SKM-1 treated with dmso at 0.1 percent for 144 hours (cell line): ENCODE results near the gene TP53BP1.
"Not testable (repeated sequence)": the region's sequence is repeated elsewhere in the genome, so short reads cannot be mapped to it uniquely, and the experiment has no call there.

Experiments used
- DNase-seq: peaks from one replicate; lab custom pipeline; 2025; ENCODE audit not compliant: unreplicated experiment; lab: John Stamatoyannopoulos, UW

Gene TP53BP1

GRCh38 chr15:43433165-43433564 is 59.8 kb downstream of the TP53BP1 start:
- no peak for DNase-seq

GRCh38 chr15:43429687-43430086 is 63.3 kb downstream of the TP53BP1 start:
- no peak for DNase-seq

GRCh38 chr15:43423793-43424192 is 69.2 kb downstream of the TP53BP1 start:
- no peak for DNase-seq

GRCh38 chr15:43420876-43421275 is 72.1 kb downstream of the TP53BP1 start:
- no peak for DNase-seq

GRCh38 chr15:43420435-43420834 is 72.5 kb downstream of the TP53BP1 start:
- DNase-seq = no peak

GRCh38 chr15:43414196-43414595 is 78.8 kb downstream of the TP53BP1 start:
- DNase-seq = no peak

- no peak for DNase-seq
Observed at GRCh38 chr15:43412096-43412495, 80.9 kb downstream of the TP53BP1 start.

GRCh38 chr15:43410572-43411214 is 82.3 kb downstream of the TP53BP1 start:
- DNase-seq = no peak

GRCh38 chr15:43408789-43409188 is 84.2 kb downstream of the TP53BP1 start:
- DNase-seq = no peak

GRCh38 chr15:43406808-43407207 is 86.1 kb downstream of the TP53BP1 start:
- no peak for DNase-seq

- DNase-seq = no peak
Observed at GRCh38 chr15:43406189-43406588, 86.8 kb downstream of the TP53BP1 start.

GRCh38 chr15:43404130-43404529 is 88.8 kb downstream of the TP53BP1 start:
- no peak for DNase-seq

GRCh38 chr15:43403616-43404015 is 89.3 kb downstream of the TP53BP1 start:
- DNase-seq = no peak

GRCh38 chr15:43402255-43402654 is 90.7 kb downstream of the TP53BP1 start:
- no peak for DNase-seq

- not testable (repeated sequence) for DNase-seq
Observed at GRCh38 chr15:43393592-43393991, 99.4 kb downstream of the TP53BP1 start.

- no peak for DNase-seq
Observed at GRCh38 chr15:43390723-43391122, 102.2 kb downstream of the TP53BP1 start.

GRCh38 chr15:43383070-43383469 is 109.9 kb downstream of the TP53BP1 start:
- no peak for DNase-seq

GRCh38 chr15:43382310-43382709 is 110.6 kb downstream of the TP53BP1 start:
- no peak for DNase-seq

GRCh38 chr15:43378601-43379000 is 114.4 kb downstream of the TP53BP1 start:
- DNase-seq = no peak

GRCh38 chr15:43376017-43376705 is 116.8 kb downstream of the TP53BP1 start:
- peak; percentile 22 for DNase-seq

GRCh38 chr15:43370975-43371974 is 121.7 kb downstream of the TP53BP1 start, which contains the start of the genes TUBGCP4 and ZSCAN29:
Gene TUBGCP4 (plus strand): TSS chr15:43371101. CDS start chr15:43371355, 254 bp downstream.
Gene ZSCAN29 (minus strand): TSS chr15:43371043. CDS start chr15:43369913, 1,130 bp downstream.
- peak; percentile 63 for DNase-seq
